ENCODE measurements around the gene NME3. TPM values are rescaled to one million over a fixed set of nuclear protein-coding genes. Genes with fewer than 3 reads are reported as not detected.

Gene NME3
- total and polyA plus RNA-seq, 2 of the 4 experiments (the other 2 are of a cell fraction) = 12.7 to 41.2 TPM

- Histone ChIP-seq H3K27me3 (ENCODE audit: control insufficient read depth, insufficient read depth, low read length) (no peaks in the 10 kb centered on the region), H2AFZ (replicated peaks; ENCODE audit: low read length, poor library complexity) (no peak overlapping the region), H3K9ac (ENCODE audit: low read depth, low read length) (no peak overlapping the region), H3K79me1 (ENCODE audit: low read depth in 1 of 2, low read length in 2 of 2) (peaks cover 2 to 22% of the 10 kb centered on the region in 2 experiments; a peak in 3 of 4 replicates), H3K36me3 (ENCODE audit: control insufficient read depth, insufficient read depth, low read length) (peaks cover 18% of the 10 kb centered on the region), H4K5ac (ENCODE audit: low read depth, low read length) (no peak overlapping the region), H3K9me1 (ENCODE audit: insufficient read depth, low read length) (peaks cover 2% of the 10 kb centered on the region), H2AK9ac (replicated peaks; ENCODE audit: low read depth, low read length, poor library complexity) (no peak overlapping the region), H3K4me1 (ENCODE audit: control insufficient read depth, insufficient read depth, low read length) (no peaks in the 10 kb centered on the region), H2BK15ac (ENCODE audit: low read depth, low read length) (no peak overlapping the region), H4K20me1 (ENCODE audit: insufficient read depth, low read length) (0 out of 2 replicates have a peak, but pooled peaks cover 3% of the 10 kb centered on the region), H3K4me3 (ENCODE audit: insufficient read depth, low read depth, low read length) (no peak overlapping the region), H4K91ac (ENCODE audit: insufficient read depth, low read depth, low read length) (no peak overlapping the region), H2BK20ac (ENCODE audit: low read depth, low read length) (no peak overlapping the region), H3K14ac (replicated peaks; ENCODE audit: low read depth, low read length) (no peak overlapping the region), H3K9me3 (ENCODE audit: control insufficient read depth, insufficient read depth, low read length) (no peaks in the 10 kb centered on the region), H4K8ac (ENCODE audit: low read depth in 2 of 2, low read length in 2 of 2) (no peak overlapping the region), H3K4me2 (ENCODE audit: low read depth, low read length) (no peak overlapping the region), H3K27ac (ENCODE audit: insufficient read depth, low read length) (no peak overlapping the region), H2BK120ac (ENCODE audit: low read depth, low read length) (no peak overlapping the region), H3K4ac (ENCODE audit: low read depth, low read length) (no peak overlapping the region), H2BK5ac (ENCODE audit: low read depth, low read length, poor library complexity, severe bottlenecking) (no peak overlapping the region), H3K18ac (ENCODE audit: low read depth, low read length) (no peak overlapping the region), H3K56ac (ENCODE audit: extremely low read depth, insufficient read depth, low read length) (no peak overlapping the region), H3K23ac (ENCODE audit: low read depth, low read length) (no peak overlapping the region), H2AK5ac (ENCODE audit: low read depth, low read length) (no peak overlapping the region)
- no peak for DNase-seq
- TF ChIP-seq FOS (IDR thresholded peaks at IDR 0.05; ENCODE audit: low read depth, low read length) (no peak), CHD1 (IDR thresholded peaks at IDR 0.05; ENCODE audit: low read depth, low read length) (no peak), USF2 (IDR thresholded peaks at IDR 0.05; ENCODE audit: low read depth, low read length) (no peak), CTCF (conservative IDR thresholded peaks at IDR 0.05; ENCODE audit: low read depth, low read length) (no peak), RFX5 (IDR thresholded peaks at IDR 0.05; ENCODE audit: low read depth, low read length) (no peak), CEBPB (IDR thresholded peaks at IDR 0.05; ENCODE audit: low read depth, low read length) (no peak), MXI1 (IDR thresholded peaks at IDR 0.05; ENCODE audit: borderline replicate concordance, low read depth, low read length) (no peak), NFE2L2 (IDR thresholded peaks at IDR 0.05; ENCODE audit: low read depth, low read length) (no peak), BHLHE40 (IDR thresholded peaks at IDR 0.05; ENCODE audit: low read depth, low read length) (no peak), MAFK (IDR thresholded peaks at IDR 0.05; ENCODE audit: low read depth, low read length) (no peak)
- in situ Hi-C loops (cut with MboI; ENCODE audit: low sequenced_read_pairs) (no loop called here), dilution Hi-C loops (cut with HindIII; ENCODE audit: low sequenced_read_pairs, unreplicated experiment) (no loop called here), intact Hi-C loops (cut with micrococcal nuclease) (no loop called here)
- POLR2A ChIA-PET (ENCODE audit: unreplicated experiment) = no interaction called here
- 88% methylated on average over 5 of the region's 25 CpGs; no CpG with 5 or more reads in 1 of the 2 experiments for WGBS, 2 experiments (ENCODE audit: extremely low coverage in 2 of 2, insufficient read length in 1 of 2)
- CTCF ChIA-PET = no interaction called here
- no TSS peak for BruUV-seq (replicated peaks)
- no peak for ATAC-seq (ENCODE audit: low read depth)
These were observed 49.0 kb upstream of the NME3 start for GRCh38 chr16:1820096-1820945.
